Astrocyte of the spinal cord (primary cell): Measurements from ENCODE around the gene NUMB.

Experiments
- DNase-seq: peaks from one replicate; pipeline ENCODE4 v3.0.0; 2011; ENCODE audit warnings: low read depth, low spot score
- H3K4me3 ChIP-seq: 2 replicates; pipeline ENCODE4 v1.5.1; 2011; ENCODE audit warnings: low read depth, mild to moderate bottlenecking, low read length, moderate library complexity
- CTCF ChIP-seq: IDR thresholded peaks from 2 replicates; pipeline ENCODE4 v1.5.1; 2012; ENCODE audit warnings: low read depth, mild to moderate bottlenecking, low read length, inconsistent platforms
- in situ Hi-C: cut with HindIII; loops from 2 replicates; pipeline ENCODE4 v1.10.0; 2017; ENCODE audit warnings: low sequenced_read_pairs

NUMB gene

GRCh38 chr14:73289308-73289707 is 169.0 kb downstream of the NUMB start:
- no peak overlapping the region for H3K4me3 ChIP-seq
- in situ Hi-C loops: loop anchor here (25.0 kb wide), 1 partner anchor 173 kb away; the partner anchor contains the start of gene NUMB
- TF ChIP-seq CTCF: no peak
- no peak for DNase-seq

DNA sequence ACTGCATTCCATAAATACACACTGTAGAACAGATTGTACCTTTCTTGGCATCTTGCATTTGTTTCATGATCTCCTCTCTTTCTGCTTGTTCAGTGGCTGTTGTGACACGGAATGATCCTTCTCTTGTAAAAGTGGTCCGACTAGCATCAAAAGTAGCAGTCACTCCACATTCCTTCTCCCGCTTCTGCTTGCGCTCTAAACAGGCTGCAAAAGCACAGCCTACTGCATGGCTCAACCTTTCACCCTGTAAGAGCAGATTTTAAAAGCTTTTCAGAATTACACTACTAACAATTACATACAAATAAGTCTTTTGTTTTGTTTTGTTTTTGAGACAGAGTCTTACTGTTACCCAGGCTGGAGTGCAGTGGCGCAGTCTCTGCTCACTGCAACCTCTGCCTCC is 171.3 kb downstream of the NUMB start:
- TF ChIP-seq CTCF: no peak
- in situ Hi-C loops: loop anchor here (25.0 kb wide), 1 partner anchor 175 kb away; the partner anchor contains the start of gene NUMB
- no peak for DNase-seq
- no peak overlapping the region for H3K4me3 ChIP-seq

DNA sequence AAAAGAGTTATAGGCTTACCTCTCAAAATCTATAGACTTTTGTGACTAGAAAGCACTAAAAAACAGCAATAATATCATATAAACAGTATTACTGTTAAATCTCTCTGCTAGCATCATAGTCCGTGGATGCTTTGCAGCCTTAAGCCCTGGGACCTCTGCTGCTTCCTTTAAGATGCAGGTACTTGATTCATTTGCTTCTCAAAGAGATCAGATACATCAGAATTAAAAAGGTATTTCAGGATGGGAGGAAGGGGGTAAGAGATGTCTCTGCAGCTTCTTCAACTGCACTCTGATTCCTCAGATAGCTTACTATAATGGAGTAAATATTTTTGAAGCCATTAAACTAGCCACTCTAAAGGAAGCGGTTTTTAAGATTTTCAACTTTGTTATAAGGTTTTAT is 171.7 kb downstream of the NUMB start:
- no peak for DNase-seq
- no peak overlapping the region for H3K4me3 ChIP-seq
- in situ Hi-C loops: loop anchor here (25.0 kb wide), 1 partner anchor 176 kb away; the partner anchor contains the start of gene NUMB
- TF ChIP-seq CTCF: no peak

GRCh38 chr14:73285979-73286378 is 172.4 kb downstream of the NUMB start:
- no peak overlapping the region for H3K4me3 ChIP-seq
- in situ Hi-C loops: loop anchor here (25.0 kb wide), 1 partner anchor 176 kb away; the partner anchor contains the start of gene NUMB
- TF ChIP-seq CTCF: no peak
- no peak for DNase-seq

DNA sequence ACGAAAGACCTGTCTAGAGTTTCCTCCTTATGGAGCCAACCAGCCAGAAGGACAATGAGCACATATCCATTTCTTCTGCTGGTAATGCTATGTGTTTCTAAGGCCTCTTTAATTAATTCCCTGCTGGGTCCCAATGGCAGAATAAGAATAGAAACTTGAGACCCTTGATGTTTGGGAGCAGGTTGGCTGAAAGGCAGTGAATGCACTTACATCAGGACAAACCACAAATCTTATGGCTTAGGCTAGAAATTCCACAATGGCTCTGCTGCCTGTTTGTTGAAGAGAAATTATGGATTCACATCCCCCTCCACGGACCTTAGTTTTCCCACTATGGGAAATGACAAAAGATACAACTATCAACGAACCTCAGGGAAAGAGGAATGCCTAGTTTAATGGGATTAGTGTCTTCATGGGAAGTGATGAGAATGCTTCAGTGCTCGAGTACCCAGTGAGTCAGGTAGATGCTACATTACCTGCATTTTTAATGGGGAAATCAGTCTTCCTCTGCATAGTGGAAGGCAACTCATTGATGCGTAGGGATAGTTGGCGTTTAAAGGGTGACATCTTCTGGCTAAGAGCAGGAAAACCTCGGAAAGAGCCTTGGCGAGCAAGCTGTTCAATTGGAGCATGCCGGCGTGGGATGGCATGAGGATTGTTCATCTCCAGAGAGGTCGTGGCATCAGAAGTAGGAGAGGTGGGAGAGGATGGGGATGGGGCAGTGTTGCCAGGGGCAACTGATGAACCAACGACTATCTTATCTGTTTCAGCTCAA is 174.6 kb downstream of the NUMB start:
- no peak overlapping the region for H3K4me3 ChIP-seq
- DNase-seq: peak; percentile 35
- peak; percentile 50 for TF ChIP-seq CTCF
- in situ Hi-C loops: loop anchor here (25.0 kb wide), 1 partner anchor 179 kb away; the partner anchor contains the start of gene NUMB

DNA sequence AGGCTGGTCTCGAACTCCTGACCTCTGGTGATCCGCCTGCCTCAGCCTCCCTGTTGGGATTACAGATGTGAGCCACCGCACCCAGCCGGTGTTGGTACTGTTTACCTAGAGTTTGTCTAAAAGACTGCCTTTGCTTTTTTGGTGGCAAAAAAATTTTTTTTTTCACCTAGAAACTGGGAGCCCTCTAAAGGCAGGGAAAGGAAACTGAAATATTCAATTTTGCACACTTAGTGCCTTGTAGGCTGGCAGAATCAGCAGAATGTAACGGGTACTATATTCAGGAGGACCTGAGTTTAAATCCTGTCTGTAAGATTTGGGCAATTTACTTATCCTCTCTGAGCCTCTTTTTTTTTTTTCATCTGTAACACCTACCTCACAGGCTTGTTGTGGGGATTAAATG is 177.4 kb downstream of the NUMB start:
- DNase-seq: no peak
- in situ Hi-C loops: loop anchor here (25.0 kb wide), 1 partner anchor 181 kb away; the partner anchor contains the start of gene NUMB
- no peak overlapping the region for H3K4me3 ChIP-seq
- no peak for TF ChIP-seq CTCF
